Activated naive CD4-positive, alpha-beta T cell treated with anti-CD3 and anti-CD28 coated beads, Interleukin-2, amount 50 U/mL, for 24 hours (primary cell): ENCODE results near the gene SLC38A4.
"Not testable (repeated sequence)": the region's sequence is repeated elsewhere in the genome, so short reads cannot be mapped to it uniquely, and the experiment has no call there.

Experiments
- H3K27ac Mint-ChIP-seq: one replicate; pipeline ENCODE4 v1.8.0; 2021; ENCODE audit warnings: mild to moderate bottlenecking, mixed read lengths
- H3K27me3 Mint-ChIP-seq: one replicate; pipeline ENCODE4 v1.8.0; 2021; ENCODE audit warnings: mixed read lengths
- H3K36me3 Mint-ChIP-seq: one replicate; pipeline ENCODE4 v1.8.0; 2021; ENCODE audit warnings: mixed read lengths
- H3K4me1 Mint-ChIP-seq: one replicate; pipeline ENCODE4 v1.8.0; 2021; ENCODE audit warnings: mixed read lengths
- H3K4me3 Mint-ChIP-seq: one replicate; pipeline ENCODE4 v1.8.0; 2021; ENCODE audit warnings: mild to moderate bottlenecking, mixed read lengths
- H3K9me3 Mint-ChIP-seq: one replicate; pipeline ENCODE4 v1.8.0; 2021; ENCODE audit warnings: mixed read lengths

SLC38A4 gene

GRCh38 chr12:46771268-46771827 is 54.4 kb downstream of the SLC38A4 start:
- Mint-ChIP-seq H3K4me1 (no peaks in the 10 kb centered on the region), H3K9me3 (no peaks in the 10 kb centered on the region), H3K4me3 (no peak overlapping the region), H3K36me3 (no peaks in the 10 kb centered on the region), H3K27me3 (peaks cover 2% of the 10 kb centered on the region), H3K27ac (no peak overlapping the region)

- Mint-ChIP-seq H3K27me3 (peaks cover 2% of the 10 kb centered on the region), H3K36me3 (no peaks in the 10 kb centered on the region), H3K4me3 (no peak overlapping the region), H3K4me1 (no peaks in the 10 kb centered on the region), H3K9me3 (no peaks in the 10 kb centered on the region), H3K27ac (no peak overlapping the region)
These were observed 55.2 kb downstream of the SLC38A4 start for GRCh38 chr12:46770501-46771183.

- H3K27me3 Mint-ChIP-seq: peaks cover 2% of the 10 kb centered on the region
- no peaks in the 10 kb centered on the region for H3K9me3 Mint-ChIP-seq
- no peak overlapping the region for H3K4me3 Mint-ChIP-seq
- no peaks in the 10 kb centered on the region for H3K4me1 Mint-ChIP-seq
- H3K27ac Mint-ChIP-seq: no peak overlapping the region
- peaks cover 2% of the 10 kb centered on the region for H3K36me3 Mint-ChIP-seq
These were observed 61.8 kb downstream of the SLC38A4 start for GRCh38 chr12:46764005-46764404.

GRCh38 chr12:46763230-46763629 is 62.6 kb downstream of the SLC38A4 start:
- peaks cover 2% of the 10 kb centered on the region for H3K36me3 Mint-ChIP-seq
- no peaks in the 10 kb centered on the region for H3K4me1 Mint-ChIP-seq
- no peaks in the 10 kb centered on the region for H3K9me3 Mint-ChIP-seq
- H3K27ac Mint-ChIP-seq: no peak overlapping the region
- H3K4me3 Mint-ChIP-seq: no peak overlapping the region
- peaks cover 2% of the 10 kb centered on the region for H3K27me3 Mint-ChIP-seq

- no peaks in the 10 kb centered on the region for H3K36me3 Mint-ChIP-seq
- H3K27me3 Mint-ChIP-seq: no peaks in the 10 kb centered on the region
- no peak overlapping the region for H3K27ac Mint-ChIP-seq
- H3K4me3 Mint-ChIP-seq: no peak overlapping the region
- no peaks in the 10 kb centered on the region for H3K9me3 Mint-ChIP-seq
- peaks cover 8% of the 10 kb centered on the region for H3K4me1 Mint-ChIP-seq
These were observed 71.2 kb downstream of the SLC38A4 start for GRCh38 chr12:46754550-46754949.

- Mint-ChIP-seq H3K4me3 (no peak overlapping the region), H3K4me1 (peaks cover 8% of the 10 kb centered on the region), H3K27ac (no peak overlapping the region), H3K27me3 (peaks cover 1% of the 10 kb centered on the region), H3K9me3 (peaks cover 9% of the 10 kb centered on the region), H3K36me3 (peaks cover 4% of the 10 kb centered on the region)
These were observed 73.4 kb downstream of the SLC38A4 start for GRCh38 chr12:46752396-46752795.

GRCh38 chr12:46751173-46751572 is 74.6 kb downstream of the SLC38A4 start:
- peaks cover 4% of the 10 kb centered on the region for H3K36me3 Mint-ChIP-seq
- H3K4me1 Mint-ChIP-seq: peaks cover 8% of the 10 kb centered on the region
- H3K9me3 Mint-ChIP-seq: peaks cover 9% of the 10 kb centered on the region
- H3K27me3 Mint-ChIP-seq: peaks cover 1% of the 10 kb centered on the region
- no peak overlapping the region for H3K27ac Mint-ChIP-seq
- H3K4me3 Mint-ChIP-seq: no peak overlapping the region

- H3K27ac Mint-ChIP-seq: no peak overlapping the region
- H3K36me3 Mint-ChIP-seq: peaks cover 4% of the 10 kb centered on the region
- peaks cover 21% of the 10 kb centered on the region for H3K9me3 Mint-ChIP-seq
- peaks cover 1% of the 10 kb centered on the region for H3K27me3 Mint-ChIP-seq
- peaks cover 8% of the 10 kb centered on the region for H3K4me1 Mint-ChIP-seq
- H3K4me3 Mint-ChIP-seq: no peak overlapping the region
These were observed 76.5 kb downstream of the SLC38A4 start for GRCh38 chr12:46749322-46749721.

- H3K9me3 Mint-ChIP-seq: peaks cover 30% of the 10 kb centered on the region
- peaks cover 7% of the 10 kb centered on the region for H3K36me3 Mint-ChIP-seq
These were observed 81.5 kb downstream of the SLC38A4 start for GRCh38 chr12:46744283-46744682.

GRCh38 chr12:46743456-46743855 is 82.3 kb downstream of the SLC38A4 start:
- H3K36me3 Mint-ChIP-seq: peaks cover 6% of the 10 kb centered on the region
- H3K27ac Mint-ChIP-seq: no peak overlapping the region
- peaks cover 4% of the 10 kb centered on the region for H3K27me3 Mint-ChIP-seq
- no peaks in the 10 kb centered on the region for H3K4me1 Mint-ChIP-seq
- H3K4me3 Mint-ChIP-seq: no peak overlapping the region
- peaks cover 27% of the 10 kb centered on the region for H3K9me3 Mint-ChIP-seq

More at GRCh38 chr12:46744283-46744682, 81.5 kb downstream of the SLC38A4 start:
- Mint-ChIP-seq H3K27ac (no peak overlapping the region), H3K4me1 (no peaks in the 10 kb centered on the region), H3K4me3 (no peak overlapping the region), H3K27me3 (peaks cover 4% of the 10 kb centered on the region)

GRCh38 chr12:46742271-46742670 is 83.5 kb downstream of the SLC38A4 start:
- H3K36me3 Mint-ChIP-seq, H3K27ac Mint-ChIP-seq, H3K4me1 Mint-ChIP-seq, H3K27me3 Mint-ChIP-seq, H3K4me3 Mint-ChIP-seq: not testable (repeated sequence)
- H3K9me3 Mint-ChIP-seq: peaks cover 22% of the 10 kb centered on the region

- no peaks in the 10 kb centered on the region for H3K27me3 Mint-ChIP-seq
These were observed 100.5 kb downstream of the SLC38A4 start for GRCh38 chr12:46725332-46725731.

GRCh38 chr12:46723629-46724419 is 102.0 kb downstream of the SLC38A4 start:
- Mint-ChIP-seq H3K9me3 (no peaks in the 10 kb centered on the region), H3K27ac (no peak overlapping the region), H3K4me1 (peaks cover 5% of the 10 kb centered on the region), H3K27me3 (no peaks in the 10 kb centered on the region), H3K36me3 (no peaks in the 10 kb centered on the region), H3K4me3 (no peak overlapping the region)

More at GRCh38 chr12:46725332-46725731, 100.5 kb downstream of the SLC38A4 start:
- Mint-ChIP-seq H3K36me3 (no peaks in the 10 kb centered on the region), H3K4me3 (no peak overlapping the region), H3K27ac (no peak overlapping the region), H3K9me3 (no peaks in the 10 kb centered on the region), H3K4me1 (peaks cover 5% of the 10 kb centered on the region)

- H3K36me3 Mint-ChIP-seq: no peaks in the 10 kb centered on the region
- H3K4me3 Mint-ChIP-seq: no peak overlapping the region
- H3K9me3 Mint-ChIP-seq: no peaks in the 10 kb centered on the region
- peaks cover 5% of the 10 kb centered on the region for H3K4me1 Mint-ChIP-seq
- H3K27ac Mint-ChIP-seq: no peak overlapping the region
- H3K27me3 Mint-ChIP-seq: no peaks in the 10 kb centered on the region
These were observed 103.2 kb downstream of the SLC38A4 start for GRCh38 chr12:46722394-46723185.

- no peak overlapping the region for H3K4me3 Mint-ChIP-seq
- H3K27me3 Mint-ChIP-seq: no peaks in the 10 kb centered on the region
- no peaks in the 10 kb centered on the region for H3K4me1 Mint-ChIP-seq
- H3K9me3 Mint-ChIP-seq: peaks cover 5% of the 10 kb centered on the region
- H3K27ac Mint-ChIP-seq: no peak overlapping the region
- H3K36me3 Mint-ChIP-seq: no peaks in the 10 kb centered on the region
These were observed 107.3 kb downstream of the SLC38A4 start for GRCh38 chr12:46718495-46718894.
